Breast epithelium (tissue), 4 donors: Measurements from ENCODE around the gene GYS2. TPM values are rescaled to one million over a fixed set of nuclear protein-coding genes. Genes with fewer than 3 reads are reported as not detected.

Experiments used
- DNase-seq, 2 donors: peaks; one replicate each; pipeline ENCODE4 v3.0.0-alpha.2; 2019; ENCODE audit warnings: low spot score in 2 of 2
- H3K27ac ChIP-seq, 2 donors: fragments of 200-600 bp; sonication (generic) in 1 of 2; one replicate each; pipeline ENCODE4 v1.5.1; 2016 to 2019; ENCODE audit warnings: mild to moderate bottlenecking in 1 of 2
- H3K27me3 ChIP-seq, 2 donors: fragments of 200-600 bp; sonication (generic) in 1 of 2; one replicate each; pipeline versions ENCODE4 v1.5.1 to v1.6.0; 2017 to 2019; ENCODE audit warnings: control low read depth in 1 of 2, mild to moderate bottlenecking in 1 of 2
- H3K36me3 ChIP-seq: fragments of 200-600 bp; one replicate; pipeline ENCODE4 v1.5.1; 2019
- H3K4me1 ChIP-seq, 2 donors: fragments of 200-600 bp; sonication (generic); one replicate each; pipeline ENCODE4 v1.5.1; 2016 to 2019; ENCODE audit warnings: control low read depth in 1 of 2
- H3K4me3 ChIP-seq, 3 donors: fragments of 200-600 bp; sonication (generic); 1 replicate in 2 of 3; 2 replicates in 1 of 3; pipeline ENCODE4 v1.5.1; 2016 to 2019; ENCODE audit warnings: mild to moderate bottlenecking in 3 of 3, moderate library complexity in 2 of 3
- H3K9me3 ChIP-seq, 2 donors: fragments of 200-600 bp; sonication (generic) in 1 of 2; one replicate each; pipeline ENCODE4 v1.5.1; 2016 to 2019; ENCODE audit warnings: control low read depth in 1 of 2
- POLR2A ChIP-seq: fragments of 450-650 bp; IDR thresholded peaks from one replicate; pipeline ENCODE4 v1.6.1; 2016; ENCODE audit warnings: antibody characterized with exemption, mild to moderate bottlenecking, moderate library complexity
- POLR2AphosphoS5 ChIP-seq, 3 donors: sonication (generic); formaldehyde crosslinking; IDR thresholded peaks; one replicate each; pipeline ENCODE4 v1.6.1; 2017; ENCODE audit warnings: antibody characterized with exemption in 3 of 3
- intact Hi-C: fragments of 100-400 bp; cut with DNase I; formaldehyde crosslinking; loops from one replicate; pipeline ENCODE4 v1.15.1; 2023; ENCODE audit warnings: low total_unique reads
- total RNA-seq, 3 donors: library from RNA; depleted of rRNA; stranded (reverse); fragments of >200 nt; gene quantifications; one replicate each; pipeline ENCODE4 v1.1.0, GENCODE V29; 2016
- TF ChIP-seq, protein P1 (sequence below), 3 donors: fragments of 450-650 bp; IDR thresholded peaks; one replicate each; pipeline ENCODE4 v1.5.1; 2016 to 2017; ENCODE audit warnings: antibody characterized with exemption in 3 of 3, mild to moderate bottlenecking in 3 of 3, moderate library complexity in 3 of 3

GYS2 gene
- total RNA-seq, 3 donors from 2014 or later: 0.15 to 11.4 TPM; not detected in 1

DNA sequence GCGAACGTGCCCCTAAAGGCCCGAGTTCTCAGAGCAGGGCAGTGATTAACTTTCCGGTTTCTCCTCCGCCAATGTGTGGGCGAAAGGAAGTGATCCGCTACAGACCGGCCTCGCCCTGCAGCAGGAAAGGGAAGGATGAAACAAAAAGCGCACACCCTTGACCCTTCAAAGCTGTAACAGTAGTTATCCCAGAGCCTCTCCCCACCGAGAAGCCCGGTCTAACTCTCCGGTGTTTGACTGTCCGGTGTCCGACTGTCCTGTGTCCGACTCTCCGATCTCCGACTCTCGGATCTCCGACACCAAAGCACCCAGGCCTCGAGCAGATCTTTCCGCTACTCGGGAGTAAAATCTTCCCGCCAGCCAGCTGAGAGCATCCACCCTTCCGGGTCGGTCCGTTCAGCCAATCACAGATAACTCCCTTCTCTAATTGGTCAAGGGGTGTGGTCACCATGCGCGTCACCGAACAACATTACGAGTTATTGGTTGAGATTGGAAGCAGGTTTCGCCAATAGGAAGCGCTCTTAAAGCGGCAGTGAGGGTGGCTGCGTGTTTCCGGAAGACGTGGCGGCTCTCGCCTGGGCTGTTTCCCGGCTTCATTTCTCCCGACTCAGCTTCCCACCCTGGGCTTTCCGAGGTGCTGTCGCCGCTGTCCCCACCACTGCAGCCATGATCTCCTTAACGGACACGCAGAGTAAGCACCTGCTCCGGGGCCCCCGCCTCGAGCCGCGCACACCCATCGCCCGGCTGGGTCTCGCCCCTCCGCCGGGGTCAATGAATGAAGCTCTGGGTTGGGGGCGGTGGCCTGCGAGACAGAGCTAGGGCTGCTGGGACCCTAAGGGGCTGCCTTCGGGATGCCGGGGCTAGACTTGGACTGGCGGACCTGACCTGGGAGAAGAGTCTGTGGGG, 103.1 kb downstream of the GYS2 start, which contains the start of the genes GOLT1B and RECQL:
Gene GOLT1B (plus strand): TSS at position 532 of the 906 bp plus-strand sequence. CDS start 135 bp downstream, at position 667.
Gene RECQL (minus strand): TSS at position 378 of the 906 bp plus-strand sequence. CDS start 2,065 bp downstream, outside the sequence.
- H3K27me3 ChIP-seq: no peaks in the 10 kb centered on the region
- intact Hi-C loops: no loop called here
- peak; percentile 89 to 96 for DNase-seq
- TF ChIP-seq POLR2A (peak; percentile 24), POLR2AphosphoS5 (IDR thresholded peaks at IDR 0.05) (peak; percentile 61 to 83 (median 61))
- TF ChIP-seq, protein P1, sequence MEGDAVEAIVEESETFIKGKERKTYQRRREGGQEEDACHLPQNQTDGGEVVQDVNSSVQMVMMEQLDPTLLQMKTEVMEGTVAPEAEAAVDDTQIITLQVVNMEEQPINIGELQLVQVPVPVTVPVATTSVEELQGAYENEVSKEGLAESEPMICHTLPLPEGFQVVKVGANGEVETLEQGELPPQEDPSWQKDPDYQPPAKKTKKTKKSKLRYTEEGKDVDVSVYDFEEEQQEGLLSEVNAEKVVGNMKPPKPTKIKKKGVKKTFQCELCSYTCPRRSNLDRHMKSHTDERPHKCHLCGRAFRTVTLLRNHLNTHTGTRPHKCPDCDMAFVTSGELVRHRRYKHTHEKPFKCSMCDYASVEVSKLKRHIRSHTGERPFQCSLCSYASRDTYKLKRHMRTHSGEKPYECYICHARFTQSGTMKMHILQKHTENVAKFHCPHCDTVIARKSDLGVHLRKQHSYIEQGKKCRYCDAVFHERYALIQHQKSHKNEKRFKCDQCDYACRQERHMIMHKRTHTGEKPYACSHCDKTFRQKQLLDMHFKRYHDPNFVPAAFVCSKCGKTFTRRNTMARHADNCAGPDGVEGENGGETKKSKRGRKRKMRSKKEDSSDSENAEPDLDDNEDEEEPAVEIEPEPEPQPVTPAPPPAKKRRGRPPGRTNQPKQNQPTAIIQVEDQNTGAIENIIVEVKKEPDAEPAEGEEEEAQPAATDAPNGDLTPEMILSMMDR (IDR thresholded peaks at IDR 0.05): no peak
- H3K4me1 ChIP-seq: peaks cover 0 to 9% of the 10 kb centered on the region in 2 donors
- no peaks in the 10 kb centered on the region for H3K36me3 ChIP-seq
- H3K4me3 ChIP-seq: peak within 1 kb of the TSS; percentile 91 to 94 (median 93)
- H3K27ac ChIP-seq: peak within 1 kb of the TSS; percentile 87 to 92
- no peaks in the 10 kb centered on the region for H3K9me3 ChIP-seq

DNA sequence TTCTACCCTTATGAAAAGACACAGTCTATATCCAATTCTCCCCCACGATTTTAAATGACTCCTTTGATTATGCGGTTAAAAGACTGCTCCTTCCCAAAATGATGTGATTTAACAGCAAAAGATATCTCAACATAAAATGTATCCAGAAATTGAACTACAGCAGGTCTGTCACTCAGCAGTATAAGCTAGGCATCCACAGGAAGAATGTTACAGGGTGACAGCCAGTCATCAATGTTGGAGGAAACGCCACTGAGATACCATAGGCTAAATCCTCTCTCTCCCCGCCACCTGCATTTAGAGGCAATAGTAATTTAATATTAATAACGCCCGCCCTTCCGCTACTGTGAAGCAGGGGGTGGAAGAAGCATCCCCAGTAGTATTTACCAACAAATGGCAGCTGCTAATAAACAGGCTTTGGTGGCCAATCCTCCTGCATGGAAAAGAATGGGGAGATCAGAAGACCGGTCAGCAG, 103.8 kb downstream of the GYS2 start:
- H3K4me3 ChIP-seq: peak overlapping the region; percentile 91 to 94 (median 93)
- no peaks in the 10 kb centered on the region for H3K9me3 ChIP-seq
- no peak for DNase-seq
- no peaks in the 10 kb centered on the region for H3K36me3 ChIP-seq
- H3K4me1 ChIP-seq: peaks cover 0 to 9% of the 10 kb centered on the region in 2 donors
- TF ChIP-seq POLR2A (no peak), POLR2AphosphoS5 (IDR thresholded peaks at IDR 0.05) (no peak)
- TF ChIP-seq, protein P1 (IDR thresholded peaks at IDR 0.05): no peak
- peak overlapping the region; percentile 87 to 92 for H3K27ac ChIP-seq
- H3K27me3 ChIP-seq: no peaks in the 10 kb centered on the region
- intact Hi-C loops: no loop called here

GRCh38 chr12:21499765-21500164, 104.9 kb downstream of the GYS2 start:
- Histone ChIP-seq H3K36me3 (no peaks in the 10 kb centered on the region), H3K27ac (no peak overlapping the region), H3K4me1 (peaks cover 0 to 9% of the 10 kb centered on the region in 2 donors), H3K27me3 (no peaks in the 10 kb centered on the region), H3K9me3 (no peaks in the 10 kb centered on the region), H3K4me3 (no peak overlapping the region)
- no peak for DNase-seq
- no peak for TF ChIP-seq POLR2A
- no peak for TF ChIP-seq POLR2AphosphoS5 (IDR thresholded peaks at IDR 0.05)
- TF ChIP-seq, protein P1 (IDR thresholded peaks at IDR 0.05): no peak
- intact Hi-C loops: no loop called here

Other genes with a start within 250 kb of the GYS2 start
- not detected for gene IAPP, start 231.9 kb downstream of the GYS2 start, total RNA-seq
- 10 to 100 TPM; 23.6 to 37.9 (median 30.4) TPM for gene PYROXD1, start 167.2 kb downstream of the GYS2 start, total RNA-seq
- 10 to 100 TPM; 33.8 to 46.2 (median 37.0) TPM for gene RECQL, start 103.2 kb downstream of the GYS2 start, total RNA-seq
- gene GOLT1B, start 103.1 kb downstream of the GYS2 start, total RNA-seq: 10 to 100 TPM; 24.9 to 32.6 (median 30.9) TPM
- gene SPX, start 78.6 kb downstream of the GYS2 start, total RNA-seq: 10 to 100 TPM in 1 of 3 donors, 1 to 10 TPM in 2; 1.0 to 84.3 (median 1.3) TPM
- 1,000 to 10,000 TPM in 1 of 3 donors, 100 to 1,000 TPM in 2; 235 to 1,093 (median 257) TPM for gene LDHB, start 53.0 kb upstream of the GYS2 start, total RNA-seq
- gene KCNJ8, start 169.9 kb upstream of the GYS2 start, total RNA-seq: 10 to 100 TPM in 2 of 3 donors, 1 to 10 TPM in 1; 8.6 to 34.1 (median 19.2) TPM